Peyer's patch (tissue), 4 donors: ENCODE measurements around the gene TOP1.

Experiments used
- POLR2A ChIP-seq, 2 donors: fragments of 450-650 bp; IDR thresholded peaks; one replicate each; pipeline ENCODE4 v1.5.1; 2017; ENCODE audit warnings: antibody characterized with exemption in 2 of 2, mild to moderate bottlenecking in 2 of 2, moderate library complexity in 2 of 2
- TF ChIP-seq, protein P1 (sequence below), 6 experiments: fragments of 450-650 bp in 4 of 6; fragments of 200-600 bp in 2 of 6; sonication (generic) in 1 of 6; IDR thresholded peaks; one replicate each; pipeline ENCODE4 v1.5.1; 2017 to 2019; ENCODE audit warnings: antibody characterized with exemption in 6 of 6, mild to moderate bottlenecking in 3 of 6, moderate library complexity in 1 of 6

DNA sequence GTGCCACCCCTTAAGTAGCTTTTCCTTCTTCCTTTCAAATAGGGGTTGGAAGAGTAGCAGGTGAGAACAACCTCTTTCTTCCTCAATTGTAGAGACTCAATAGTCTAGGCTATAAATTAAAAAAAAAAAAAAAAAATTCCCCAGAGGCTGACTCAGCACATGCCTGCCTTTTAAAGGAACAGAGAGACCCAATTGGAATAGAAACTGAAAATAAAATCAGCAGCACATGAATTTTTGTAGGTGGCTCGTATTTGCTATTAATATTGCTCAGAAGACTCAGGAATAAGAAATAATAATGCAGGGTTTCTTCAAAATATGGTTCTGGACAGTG is 19.3 kb downstream of the TOP1 start:
- TF ChIP-seq, protein P1, sequence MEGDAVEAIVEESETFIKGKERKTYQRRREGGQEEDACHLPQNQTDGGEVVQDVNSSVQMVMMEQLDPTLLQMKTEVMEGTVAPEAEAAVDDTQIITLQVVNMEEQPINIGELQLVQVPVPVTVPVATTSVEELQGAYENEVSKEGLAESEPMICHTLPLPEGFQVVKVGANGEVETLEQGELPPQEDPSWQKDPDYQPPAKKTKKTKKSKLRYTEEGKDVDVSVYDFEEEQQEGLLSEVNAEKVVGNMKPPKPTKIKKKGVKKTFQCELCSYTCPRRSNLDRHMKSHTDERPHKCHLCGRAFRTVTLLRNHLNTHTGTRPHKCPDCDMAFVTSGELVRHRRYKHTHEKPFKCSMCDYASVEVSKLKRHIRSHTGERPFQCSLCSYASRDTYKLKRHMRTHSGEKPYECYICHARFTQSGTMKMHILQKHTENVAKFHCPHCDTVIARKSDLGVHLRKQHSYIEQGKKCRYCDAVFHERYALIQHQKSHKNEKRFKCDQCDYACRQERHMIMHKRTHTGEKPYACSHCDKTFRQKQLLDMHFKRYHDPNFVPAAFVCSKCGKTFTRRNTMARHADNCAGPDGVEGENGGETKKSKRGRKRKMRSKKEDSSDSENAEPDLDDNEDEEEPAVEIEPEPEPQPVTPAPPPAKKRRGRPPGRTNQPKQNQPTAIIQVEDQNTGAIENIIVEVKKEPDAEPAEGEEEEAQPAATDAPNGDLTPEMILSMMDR (IDR thresholded peaks at IDR 0.05) = no peak
- TF ChIP-seq POLR2A (IDR thresholded peaks at IDR 0.05) = no peak
